ENCODE measurements around the gene AGXT. TPM values are rescaled to one million over a fixed set of nuclear protein-coding genes. Genes with fewer than 3 reads are reported as not detected.

AGXT gene
- total RNA-seq, 1 experiment from 2014 or later = not detected

DNA sequence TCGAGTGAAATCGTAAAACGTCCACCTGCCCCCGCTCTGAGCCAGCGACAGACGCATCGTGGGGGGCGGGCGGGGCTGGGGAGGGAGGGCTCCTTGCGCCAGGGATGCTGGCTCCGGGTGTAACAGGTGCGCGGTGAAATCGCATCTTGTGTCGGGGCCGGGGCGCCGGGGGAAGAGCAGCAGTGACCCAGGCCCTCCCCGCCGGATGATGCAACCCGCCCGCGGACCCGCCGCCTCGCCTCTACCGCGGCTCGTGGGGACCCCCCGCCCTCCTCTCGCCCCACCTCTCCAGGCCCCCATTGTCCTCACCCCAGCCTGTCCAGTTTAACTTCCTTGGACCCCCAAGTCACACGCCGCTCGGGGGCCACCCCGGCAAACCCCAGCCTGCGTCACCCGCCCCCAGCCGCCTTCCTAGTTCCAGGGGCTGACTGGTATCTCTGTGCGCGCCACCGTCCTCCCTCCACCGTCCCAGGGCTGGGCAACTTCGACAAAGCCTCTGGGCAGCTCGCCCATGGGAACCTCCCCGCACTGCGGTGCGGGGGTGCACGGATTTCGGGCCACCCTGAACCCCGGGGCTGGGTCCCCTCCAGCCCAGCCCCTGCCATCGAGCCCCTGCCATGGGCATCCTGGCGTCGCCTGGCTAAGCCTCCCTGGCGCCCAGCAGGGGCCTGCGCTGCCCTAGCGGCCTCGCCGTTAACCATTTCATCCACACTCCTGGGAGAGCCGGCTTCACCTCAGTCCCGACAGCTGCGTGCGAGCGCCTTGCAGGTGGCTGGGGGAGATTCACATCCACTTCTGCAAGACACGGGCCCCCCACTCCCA is 47.8 kb upstream of the AGXT start:
- peaks cover 19% of the 10 kb centered on the region for H3K27me3 ChIP-seq (replicated peaks; ENCODE audit: insufficient read depth, low read depth, low read length, poor library complexity)
- ChIA-PET CTCF (interaction anchor here (0.7 kb wide), 1 partner anchor 43 kb away, joined by 3 read pairs; no protein-coding TSS in a partner anchor), POLR2A (ENCODE audit: low non-redundant PET) (interaction anchor here (0.6 kb wide), 1 partner anchor 19 kb away, joined by 6 read pairs; no protein-coding TSS in a partner anchor)
- peak overlapping the region; percentile 86 for H3K4me3 ChIP-seq (ENCODE audit: low read depth, low read length, poor library complexity, severe bottlenecking)
- TF ChIP-seq CTCF (conservative IDR thresholded peaks at IDR 0.05; ENCODE audit: low read depth, low read length) (0 out of 2 replicates have a peak, but pooled peaks have one; percentile 16), EZH2 (IDR thresholded peaks at IDR 0.05; ENCODE audit: borderline replicate concordance, low read depth, low read length, poor library complexity, severe bottlenecking) (no peak)
- intact Hi-C loops (cut with micrococcal nuclease; ENCODE audit: unreplicated experiment) = no loop called here
- H3K4me1 ChIP-seq (ENCODE audit: insufficient read depth, low read length, poor library complexity, severe bottlenecking) = peaks cover 16% of the 10 kb centered on the region
- peak overlapping the region; percentile 82 for H3K27ac ChIP-seq (ENCODE audit: low read depth, low read length, poor library complexity, severe bottlenecking)
- BruUV-seq (replicated peaks) = no TSS peak
- peak; percentile 61 for DNase-seq (ENCODE audit: low spot score)
- no peaks in the 10 kb centered on the region for H3K36me3 ChIP-seq (ENCODE audit: insufficient read depth, low read length, poor library complexity, severe bottlenecking)
- H3K9me3 ChIP-seq (ENCODE audit: low read depth, low read length, poor library complexity, severe bottlenecking) = no peaks in the 10 kb centered on the region

- CTCF ChIA-PET = interaction anchor here (0.7 kb wide), 1 partner anchor 43 kb away, joined by 3 read pairs; no protein-coding TSS in a partner anchor
- H3K36me3 ChIP-seq (ENCODE audit: insufficient read depth, low read length, poor library complexity, severe bottlenecking) = no peaks in the 10 kb centered on the region
- intact Hi-C loops (cut with micrococcal nuclease; ENCODE audit: unreplicated experiment) = no loop called here
- TF ChIP-seq CTCF (conservative IDR thresholded peaks at IDR 0.05; ENCODE audit: low read depth, low read length) (no peak), EZH2 (IDR thresholded peaks at IDR 0.05; ENCODE audit: borderline replicate concordance, low read depth, low read length, poor library complexity, severe bottlenecking) (no peak)
- H3K4me1 ChIP-seq (ENCODE audit: insufficient read depth, low read length, poor library complexity, severe bottlenecking) = peaks cover 16% of the 10 kb centered on the region
- BruUV-seq (replicated peaks) = no TSS peak
- H3K27ac ChIP-seq (ENCODE audit: low read depth, low read length, poor library complexity, severe bottlenecking) = no peak overlapping the region
- H3K4me3 ChIP-seq (ENCODE audit: low read depth, low read length, poor library complexity, severe bottlenecking) = peak overlapping the region; percentile 86
- H3K9me3 ChIP-seq (ENCODE audit: low read depth, low read length, poor library complexity, severe bottlenecking) = no peaks in the 10 kb centered on the region
- no peak for DNase-seq (ENCODE audit: low spot score)
- POLR2A ChIA-PET (ENCODE audit: low non-redundant PET) = interaction anchor here (0.6 kb wide), 1 partner anchor 20 kb away, joined by 6 read pairs; no protein-coding TSS in a partner anchor
- H3K27me3 ChIP-seq (replicated peaks; ENCODE audit: insufficient read depth, low read depth, low read length, poor library complexity) = peaks cover 22% of the 10 kb centered on the region
These were observed 47.2 kb upstream of the AGXT start for GRCh38 chr2:240821429-240821778.

DNA sequence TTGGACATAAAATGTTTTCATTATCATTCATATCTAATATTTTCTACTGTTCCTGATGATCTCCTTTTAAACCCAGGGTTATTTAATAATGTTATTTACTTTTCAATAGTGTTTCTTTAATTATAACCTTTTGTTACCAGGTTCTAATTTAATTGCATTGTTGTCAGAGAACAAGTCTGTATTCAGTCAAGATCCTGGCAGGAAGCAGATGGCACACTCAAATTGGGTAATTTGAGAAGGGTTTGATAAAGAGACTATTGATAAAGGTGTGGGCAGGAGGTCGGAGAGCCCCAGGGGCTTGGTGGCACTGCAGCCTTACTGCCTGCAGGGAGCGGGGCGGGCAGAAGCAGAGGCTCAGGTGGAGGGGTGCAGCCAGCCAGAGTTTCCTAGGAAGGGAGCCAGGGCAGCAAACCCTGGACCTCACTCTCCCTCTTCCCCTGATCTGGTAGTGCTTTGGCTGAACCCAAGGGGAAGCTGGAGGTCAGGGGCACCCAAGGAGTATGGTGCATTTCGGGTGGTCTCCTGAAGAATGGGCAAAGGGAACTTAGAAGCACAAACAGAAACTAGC is 46.3 kb upstream of the AGXT start:
- BruUV-seq (replicated peaks) = no TSS peak
- Histone ChIP-seq H3K4me1 (ENCODE audit: insufficient read depth, low read length, poor library complexity, severe bottlenecking) (peaks cover 16% of the 10 kb centered on the region), H3K27ac (ENCODE audit: low read depth, low read length, poor library complexity, severe bottlenecking) (no peak overlapping the region), H3K36me3 (ENCODE audit: insufficient read depth, low read length, poor library complexity, severe bottlenecking) (no peaks in the 10 kb centered on the region), H3K9me3 (ENCODE audit: low read depth, low read length, poor library complexity, severe bottlenecking) (no peaks in the 10 kb centered on the region), H3K27me3 (replicated peaks; ENCODE audit: insufficient read depth, low read depth, low read length, poor library complexity) (peaks cover 22% of the 10 kb centered on the region), H3K4me3 (ENCODE audit: low read depth, low read length, poor library complexity, severe bottlenecking) (no peak overlapping the region)
- DNase-seq (ENCODE audit: low spot score) = no peak
- TF ChIP-seq CTCF (conservative IDR thresholded peaks at IDR 0.05; ENCODE audit: low read depth, low read length) (no peak), EZH2 (IDR thresholded peaks at IDR 0.05; ENCODE audit: borderline replicate concordance, low read depth, low read length, poor library complexity, severe bottlenecking) (no peak)
- intact Hi-C loops (cut with micrococcal nuclease; ENCODE audit: unreplicated experiment) = no loop called here
- CTCF ChIA-PET = no interaction called here
- POLR2A ChIA-PET (ENCODE audit: low non-redundant PET) = no interaction called here
